ENCODE results near the gene INSM1.

The INSM1 gene

GRCh38 chr20:20410678-20411077, 42.8 kb downstream of the INSM1 start:
- Histone ChIP-seq H3K4me3 (ENCODE audit: low read depth, low read length) (no peak overlapping the region), H3K36me3 (ENCODE audit: control insufficient read depth, insufficient read depth, low read length) (no peaks in the 10 kb centered on the region), H3K9ac (ENCODE audit: low read length) (no peak overlapping the region), H3K9me3 (ENCODE audit: control insufficient read depth, insufficient read depth, low read depth, low read length) (no peaks in the 10 kb centered on the region), H3K27ac (ENCODE audit: low read depth, low read length) (no peak overlapping the region), H3K27me3 (ENCODE audit: control insufficient read depth, insufficient read depth, low read length) (peaks cover 11% of the 10 kb centered on the region; the same call in 1 of the 2 replicates), H3K4me1 (ENCODE audit: control insufficient read depth, insufficient read depth, low read length) (peaks cover 26% of the 10 kb centered on the region)

- Histone ChIP-seq H3K9me3 (ENCODE audit: control insufficient read depth, insufficient read depth, low read depth, low read length) (no peaks in the 10 kb centered on the region), H3K27ac (ENCODE audit: low read depth, low read length) (no peak overlapping the region), H3K36me3 (ENCODE audit: control insufficient read depth, insufficient read depth, low read length) (no peaks in the 10 kb centered on the region), H3K4me1 (ENCODE audit: control insufficient read depth, insufficient read depth, low read length) (peaks cover 26% of the 10 kb centered on the region), H3K9ac (ENCODE audit: low read length) (no peak overlapping the region), H3K27me3 (ENCODE audit: control insufficient read depth, insufficient read depth, low read length) (peaks cover 11% of the 10 kb centered on the region; the same call in 1 of the 2 replicates), H3K4me3 (ENCODE audit: low read depth, low read length) (no peak overlapping the region)
Observed at GRCh38 chr20:20411402-20411801, 43.5 kb downstream of the INSM1 start.

- H3K4me1 ChIP-seq (ENCODE audit: control insufficient read depth, insufficient read depth, low read length): peaks cover 26% of the 10 kb centered on the region
- no peak overlapping the region for H3K9ac ChIP-seq (ENCODE audit: low read length)
- H3K27me3 ChIP-seq (ENCODE audit: control insufficient read depth, insufficient read depth, low read length): peaks cover 11% of the 10 kb centered on the region; the same call in 1 of the 2 replicates
- no peaks in the 10 kb centered on the region for H3K36me3 ChIP-seq (ENCODE audit: control insufficient read depth, insufficient read depth, low read length)
- H3K4me3 ChIP-seq (ENCODE audit: low read depth, low read length): no peak overlapping the region
- no peaks in the 10 kb centered on the region for H3K9me3 ChIP-seq (ENCODE audit: control insufficient read depth, insufficient read depth, low read depth, low read length)
- H3K27ac ChIP-seq (ENCODE audit: low read depth, low read length): no peak overlapping the region
Observed at GRCh38 chr20:20411836-20412235, 43.9 kb downstream of the INSM1 start.

- Histone ChIP-seq H3K36me3 (ENCODE audit: control insufficient read depth, insufficient read depth, low read length) (no peaks in the 10 kb centered on the region), H3K9ac (ENCODE audit: low read length) (no peak overlapping the region), H3K9me3 (ENCODE audit: control insufficient read depth, insufficient read depth, low read depth, low read length) (no peaks in the 10 kb centered on the region), H3K27me3 (ENCODE audit: control insufficient read depth, insufficient read depth, low read length) (peaks cover 11% of the 10 kb centered on the region; the same call in 1 of the 2 replicates), H3K4me1 (ENCODE audit: control insufficient read depth, insufficient read depth, low read length) (peaks cover 26% of the 10 kb centered on the region), H3K4me3 (ENCODE audit: low read depth, low read length) (no peak overlapping the region), H3K27ac (ENCODE audit: low read depth, low read length) (no peak overlapping the region)
Observed at GRCh38 chr20:20412750-20413149, 44.8 kb downstream of the INSM1 start.

- no peak overlapping the region for H3K9ac ChIP-seq (ENCODE audit: low read length)
- no peak overlapping the region for H3K4me3 ChIP-seq (ENCODE audit: low read depth, low read length)
- H3K36me3 ChIP-seq (ENCODE audit: control insufficient read depth, insufficient read depth, low read length): no peaks in the 10 kb centered on the region
- peaks cover 26% of the 10 kb centered on the region for H3K4me1 ChIP-seq (ENCODE audit: control insufficient read depth, insufficient read depth, low read length)
- H3K9me3 ChIP-seq (ENCODE audit: control insufficient read depth, insufficient read depth, low read depth, low read length): no peaks in the 10 kb centered on the region
- no peak overlapping the region for H3K27ac ChIP-seq (ENCODE audit: low read depth, low read length)
- H3K27me3 ChIP-seq (ENCODE audit: control insufficient read depth, insufficient read depth, low read length): peaks cover 11% of the 10 kb centered on the region; the same call in 1 of the 2 replicates
Observed at GRCh38 chr20:20413810-20414281, 45.9 kb downstream of the INSM1 start.

GRCh38 chr20:20414640-20415220, 46.8 kb downstream of the INSM1 start:
- no peak overlapping the region for H3K27ac ChIP-seq (ENCODE audit: low read depth, low read length)
- no peaks in the 10 kb centered on the region for H3K36me3 ChIP-seq (ENCODE audit: control insufficient read depth, insufficient read depth, low read length)
- no peak overlapping the region for H3K9ac ChIP-seq (ENCODE audit: low read length)
- H3K4me1 ChIP-seq (ENCODE audit: control insufficient read depth, insufficient read depth, low read length): peaks cover 24% of the 10 kb centered on the region
- H3K9me3 ChIP-seq (ENCODE audit: control insufficient read depth, insufficient read depth, low read depth, low read length): no peaks in the 10 kb centered on the region
- no peak overlapping the region for H3K4me3 ChIP-seq (ENCODE audit: low read depth, low read length)
- peaks cover 11% of the 10 kb centered on the region; the same call in 1 of the 2 replicates for H3K27me3 ChIP-seq (ENCODE audit: control insufficient read depth, insufficient read depth, low read length)

GRCh38 chr20:20415321-20415720, 47.4 kb downstream of the INSM1 start:
- Histone ChIP-seq H3K9ac (ENCODE audit: low read length) (no peak overlapping the region), H3K4me3 (ENCODE audit: low read depth, low read length) (no peak overlapping the region), H3K27me3 (ENCODE audit: control insufficient read depth, insufficient read depth, low read length) (peaks cover 11% of the 10 kb centered on the region; the same call in 1 of the 2 replicates), H3K9me3 (ENCODE audit: control insufficient read depth, insufficient read depth, low read depth, low read length) (no peaks in the 10 kb centered on the region), H3K36me3 (ENCODE audit: control insufficient read depth, insufficient read depth, low read length) (no peaks in the 10 kb centered on the region), H3K4me1 (ENCODE audit: control insufficient read depth, insufficient read depth, low read length) (peaks cover 23% of the 10 kb centered on the region), H3K27ac (ENCODE audit: low read depth, low read length) (no peak overlapping the region)

GRCh38 chr20:20417876-20418676, 50.2 kb downstream of the INSM1 start:
- no peaks in the 10 kb centered on the region for H3K36me3 ChIP-seq (ENCODE audit: control insufficient read depth, insufficient read depth, low read length)
- H3K9ac ChIP-seq (ENCODE audit: low read length): no peak overlapping the region
- peaks cover 8% of the 10 kb centered on the region; the same call in 1 of the 2 replicates for H3K4me1 ChIP-seq (ENCODE audit: control insufficient read depth, insufficient read depth, low read length)
- H3K27me3 ChIP-seq (ENCODE audit: control insufficient read depth, insufficient read depth, low read length): no peaks in the 10 kb centered on the region
- H3K4me3 ChIP-seq (ENCODE audit: low read depth, low read length): no peak overlapping the region
- no peaks in the 10 kb centered on the region for H3K9me3 ChIP-seq (ENCODE audit: control insufficient read depth, insufficient read depth, low read depth, low read length)
- H3K27ac ChIP-seq (ENCODE audit: low read depth, low read length): no peak overlapping the region
